ENCODE data around the gene PDCD5.
"Not testable (repeated sequence)": the region's sequence is repeated elsewhere in the genome, so short reads cannot be mapped to it uniquely, and the experiment has no call there.

PDCD5 gene

GRCh38 chr19:32573492-32573794 lies 7.5 kb upstream of the PDCD5 start:
- FAIRE-seq (no peak), DNase-seq (ENCODE audit: extremely low spot score, insufficient read length, low read depth) (no peak)

- DNase-seq (ENCODE audit: extremely low spot score, insufficient read length, low read depth), result no peak
- FAIRE-seq, result no peak
These were observed 4.2 kb upstream of the PDCD5 start for GRCh38 chr19:32576790-32577189.

- FAIRE-seq (no peak), DNase-seq (ENCODE audit: extremely low spot score, insufficient read length, low read depth) (no peak)
These were observed 563 bp upstream of the PDCD5 start for GRCh38 chr19:32580353-32580900.

- DNase-seq (ENCODE audit: extremely low spot score, insufficient read length, low read depth), result no peak
- FAIRE-seq, result no peak
These were observed 752 bp downstream of the PDCD5 start for GRCh38 chr19:32581705-32582179.

- DNase-seq (ENCODE audit: extremely low spot score, insufficient read length, low read depth); FAIRE-seq: not testable (repeated sequence)
These were observed 6.9 kb downstream of the PDCD5 start for GRCh38 chr19:32587747-32588504.

GRCh38 chr19:32594021-32594420 lies 13.0 kb downstream of the PDCD5 start:
- FAIRE-seq (no peak), DNase-seq (ENCODE audit: extremely low spot score, insufficient read length, low read depth) (no peak)

GRCh38 chr19:32595491-32595890 lies 14.5 kb downstream of the PDCD5 start:
- FAIRE-seq (no peak), DNase-seq (ENCODE audit: extremely low spot score, insufficient read length, low read depth) (no peak)

- no peak for DNase-seq (ENCODE audit: extremely low spot score, insufficient read length, low read depth)
- no peak for FAIRE-seq
These were observed 17.0 kb downstream of the PDCD5 start for GRCh38 chr19:32598022-32598421.

GRCh38 chr19:32599258-32599657 lies 18.3 kb downstream of the PDCD5 start:
- DNase-seq (ENCODE audit: extremely low spot score, insufficient read length, low read depth) (no peak), FAIRE-seq (no peak)

- DNase-seq (ENCODE audit: extremely low spot score, insufficient read length, low read depth), result peak; percentile 29
- FAIRE-seq, result peak; percentile 83
These were observed 18.8 kb downstream of the PDCD5 start for GRCh38 chr19:32599736-32600157.

GRCh38 chr19:32603961-32604360 lies 23.0 kb downstream of the PDCD5 start:
- FAIRE-seq, result no peak
- DNase-seq (ENCODE audit: extremely low spot score, insufficient read length, low read depth), result no peak

GRCh38 chr19:32605544-32605943 lies 24.6 kb downstream of the PDCD5 start:
- DNase-seq (ENCODE audit: extremely low spot score, insufficient read length, low read depth) (no peak), FAIRE-seq (no peak)

GRCh38 chr19:32606289-32606688 lies 25.3 kb downstream of the PDCD5 start:
- no peak for DNase-seq (ENCODE audit: extremely low spot score, insufficient read length, low read depth)
- no peak for FAIRE-seq

GRCh38 chr19:32607479-32607878 lies 26.5 kb downstream of the PDCD5 start:
- no peak for FAIRE-seq
- DNase-seq (ENCODE audit: extremely low spot score, insufficient read length, low read depth), result no peak

GRCh38 chr19:32611161-32611560 lies 30.2 kb downstream of the PDCD5 start:
- FAIRE-seq, result no peak
- DNase-seq (ENCODE audit: extremely low spot score, insufficient read length, low read depth), result no peak

GRCh38 chr19:32613008-32613407 lies 32.0 kb downstream of the PDCD5 start:
- DNase-seq (ENCODE audit: extremely low spot score, insufficient read length, low read depth) (no peak), FAIRE-seq (no peak)

GRCh38 chr19:32614916-32615315 lies 33.9 kb downstream of the PDCD5 start:
- no peak for FAIRE-seq

GRCh38 chr19:32615569-32615968 lies 34.6 kb downstream of the PDCD5 start:
- no peak for DNase-seq (ENCODE audit: extremely low spot score, insufficient read length, low read depth)
- no peak for FAIRE-seq

More at GRCh38 chr19:32614916-32615315, 33.9 kb downstream of the PDCD5 start:
- DNase-seq (ENCODE audit: extremely low spot score, insufficient read length, low read depth), result no peak

GRCh38 chr19:32619051-32619685 lies 38.2 kb downstream of the PDCD5 start:
- DNase-seq (ENCODE audit: extremely low spot score, insufficient read length, low read depth) (no peak), FAIRE-seq (no peak)

- FAIRE-seq (no peak), DNase-seq (ENCODE audit: extremely low spot score, insufficient read length, low read depth) (no peak)
These were observed 41.0 kb downstream of the PDCD5 start for GRCh38 chr19:32622002-32622401.

- FAIRE-seq, result no peak
- DNase-seq (ENCODE audit: extremely low spot score, insufficient read length, low read depth), result no peak
These were observed 43.4 kb downstream of the PDCD5 start for GRCh38 chr19:32624410-32624809.
